Activated CD4-positive, alpha-beta T cell treated with anti-CD3 and anti-CD28 coated beads, Interleukin-10, Interleukin-2, amounts not matched to agents 100 ng/mL and 50 ng/mL, durations not matched to agents 16 hours and 8 hours (primary cell): ENCODE results near the gene CYB5A.

ENCODE experiments used
- DNase-seq: peaks from one replicate; pipeline ENCODE4 v3.0.0-alpha.2; 2020

The CYB5A gene

GRCh38 chr18:74241970-74242369 is 49.8 kb downstream of the CYB5A start:
- no peak for DNase-seq

DNA sequence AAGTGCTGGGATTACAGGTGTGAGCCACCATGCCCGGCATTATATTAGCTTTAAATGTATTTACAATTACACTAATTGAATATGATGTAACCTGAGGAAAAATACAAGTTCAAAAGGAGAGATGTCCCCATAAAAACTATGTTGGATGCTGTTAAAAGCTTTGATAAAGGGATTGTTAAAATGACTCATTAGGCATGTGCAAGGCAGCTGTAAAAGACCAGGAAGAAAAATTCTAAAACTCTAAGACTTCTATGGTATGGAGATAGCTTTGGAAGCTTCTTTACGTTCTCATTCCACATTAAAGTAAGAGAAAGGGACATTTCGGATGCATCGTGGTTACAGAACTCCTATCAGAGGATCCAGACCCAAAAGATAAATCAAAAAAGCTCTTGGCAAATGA is 50.3 kb downstream of the CYB5A start:
- DNase-seq: no peak

- DNase-seq: no peak
Observed at GRCh38 chr18:74239567-74239966, 52.2 kb downstream of the CYB5A start.

DNA sequence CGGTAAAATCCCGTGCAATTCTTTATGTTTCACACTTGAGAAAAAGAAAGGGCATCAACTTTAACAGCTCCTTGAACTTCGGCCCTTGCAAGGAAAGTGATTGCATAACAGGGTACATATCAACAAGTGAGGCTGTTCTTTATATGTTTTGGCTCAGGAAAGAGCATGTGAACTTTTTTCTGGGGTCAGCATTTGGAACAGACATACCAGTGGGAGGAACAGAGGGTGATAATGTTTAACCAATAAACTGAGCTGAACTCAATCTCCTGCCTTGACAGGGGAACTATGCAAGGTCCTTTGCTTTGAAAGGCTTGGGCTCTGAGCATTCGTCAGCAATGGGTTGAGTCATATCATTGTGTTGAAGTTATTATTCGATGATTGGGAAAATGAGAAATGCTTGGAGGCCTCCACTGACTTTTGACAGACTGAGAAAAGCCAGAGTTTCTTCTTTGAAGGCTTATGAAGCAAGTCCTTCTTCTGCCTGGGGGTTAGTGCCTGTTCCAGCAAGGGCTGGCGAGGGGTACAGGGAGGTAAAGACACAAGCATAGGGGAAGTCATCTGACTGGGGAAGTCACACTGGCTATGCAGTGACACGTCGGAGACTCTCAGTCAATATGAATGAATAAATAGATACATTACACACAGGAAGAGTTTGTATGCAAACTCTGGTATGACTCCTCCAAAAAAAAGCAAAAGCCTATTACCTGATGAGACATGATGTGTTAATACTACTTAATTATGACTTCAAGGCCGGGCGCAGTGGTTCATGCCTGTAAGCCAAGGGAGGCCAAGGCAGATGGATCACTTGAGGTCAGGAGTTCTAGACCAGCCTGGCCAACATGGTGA is 57.2 kb downstream of the CYB5A start:
- no peak for DNase-seq

DNA sequence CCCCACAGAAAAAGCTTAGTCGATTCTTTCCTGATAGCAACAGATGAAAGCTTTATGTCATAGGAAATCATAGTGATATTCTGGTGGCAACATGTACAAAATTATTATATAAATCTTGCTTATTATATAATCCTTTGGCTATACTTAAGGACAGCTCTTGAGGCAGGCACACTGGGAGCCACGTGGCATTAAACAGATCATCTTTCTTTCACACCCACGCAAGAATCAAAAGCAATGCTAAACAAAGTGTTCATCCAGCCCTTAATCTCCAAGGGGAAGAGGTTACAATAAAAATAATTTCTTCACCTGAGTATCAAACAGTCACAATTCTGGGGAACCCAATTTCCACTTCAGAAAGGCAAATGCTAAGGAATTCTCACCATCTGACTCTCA is 57.8 kb downstream of the CYB5A start:
- DNase-seq: no peak

GRCh38 chr18:74230922-74231714 is 60.6 kb downstream of the CYB5A start:
- no peak for DNase-seq

GRCh38 chr18:74229891-74230290 is 61.9 kb downstream of the CYB5A start:
- DNase-seq: no peak

- no peak for DNase-seq
Observed at GRCh38 chr18:74229005-74229404, 62.8 kb downstream of the CYB5A start.

DNA sequence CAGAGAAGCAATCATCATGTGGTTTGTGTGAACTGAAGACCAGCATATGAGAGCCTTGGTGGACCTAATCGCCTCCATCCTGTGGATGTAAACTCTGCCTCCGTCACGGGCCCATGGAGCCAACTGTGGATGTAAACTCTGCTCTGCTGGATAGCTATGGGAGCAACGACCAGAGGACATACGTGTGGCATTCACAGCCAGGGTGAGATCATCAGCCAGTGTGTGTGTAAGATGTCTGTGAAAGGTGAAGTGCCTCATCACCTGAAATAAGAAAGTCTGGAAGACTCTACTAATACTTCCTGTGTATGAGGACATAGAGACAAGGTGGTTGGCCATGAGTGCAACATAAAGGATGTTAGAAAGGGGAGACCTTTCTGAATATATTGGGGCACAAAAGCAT is 63.5 kb downstream of the CYB5A start:
- DNase-seq: no peak

DNA sequence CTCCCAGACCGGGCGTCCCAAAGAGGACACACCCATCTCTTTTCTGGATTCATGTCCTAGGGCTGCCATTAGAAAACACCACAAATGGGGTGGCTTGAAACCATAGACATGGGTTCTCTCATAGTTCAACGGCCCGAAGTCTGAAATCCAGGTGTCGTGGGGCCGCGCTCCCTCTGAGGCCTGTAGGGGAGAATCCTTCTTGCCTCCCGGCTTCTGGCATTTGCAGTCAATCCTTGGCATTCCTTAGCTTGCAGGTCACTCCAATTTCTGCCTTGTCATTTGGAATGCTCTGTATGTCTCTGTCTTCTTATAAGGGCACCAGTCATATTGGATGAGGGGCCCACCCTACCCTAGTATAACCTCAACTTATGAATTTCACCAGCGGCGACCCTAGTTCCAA is 65.1 kb downstream of the CYB5A start:
- DNase-seq: no peak

- DNase-seq: no peak
Observed at GRCh38 chr18:74226156-74226555, 65.6 kb downstream of the CYB5A start.

GRCh38 chr18:74225193-74225840 is 66.4 kb downstream of the CYB5A start:
- DNase-seq: no peak

DNA sequence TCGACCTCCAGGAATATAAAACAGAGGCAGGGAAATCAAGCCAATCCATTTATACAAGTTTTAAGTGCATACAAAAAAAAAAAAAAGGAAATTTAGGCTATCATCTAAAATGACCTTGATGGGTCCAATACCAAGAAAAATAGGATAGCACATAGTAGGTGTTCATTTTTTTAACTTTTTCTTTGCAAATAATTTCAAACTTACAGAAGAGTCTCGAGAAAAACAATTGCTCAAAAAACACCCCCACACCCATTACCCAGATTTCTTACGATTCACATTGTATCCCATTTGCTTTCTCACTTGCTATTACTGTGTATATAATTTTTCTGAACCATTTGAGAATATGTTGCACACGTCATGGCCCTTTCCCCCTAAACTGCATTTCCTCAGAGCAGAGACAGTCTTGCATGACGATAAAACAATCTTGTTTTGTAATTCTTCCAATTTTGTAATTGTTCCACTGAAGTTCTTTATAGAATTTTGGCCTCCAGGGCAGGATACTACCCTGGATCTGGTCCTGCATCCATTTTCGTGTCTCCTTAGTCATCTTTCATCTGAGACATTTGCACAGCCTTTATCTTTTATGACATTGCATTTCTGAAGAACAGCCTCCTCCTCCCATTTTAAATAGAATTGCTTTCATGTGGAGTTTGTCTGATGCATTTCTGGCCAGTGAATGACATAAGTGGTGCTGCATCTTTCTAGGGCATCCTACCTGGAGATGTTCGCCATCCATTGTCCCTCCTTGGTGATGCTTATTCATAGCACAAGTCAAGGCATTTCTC is 68.9 kb downstream of the CYB5A start:
- no peak for DNase-seq

GRCh38 chr18:74221081-74221480 is 70.7 kb downstream of the CYB5A start:
- no peak for DNase-seq

- DNase-seq: no peak
Observed at GRCh38 chr18:74219056-74219455, 72.7 kb downstream of the CYB5A start.

GRCh38 chr18:74217476-74218143 is 74.2 kb downstream of the CYB5A start:
- DNase-seq: no peak

- no peak for DNase-seq
Observed at GRCh38 chr18:74216661-74217110, 75.1 kb downstream of the CYB5A start.

DNA sequence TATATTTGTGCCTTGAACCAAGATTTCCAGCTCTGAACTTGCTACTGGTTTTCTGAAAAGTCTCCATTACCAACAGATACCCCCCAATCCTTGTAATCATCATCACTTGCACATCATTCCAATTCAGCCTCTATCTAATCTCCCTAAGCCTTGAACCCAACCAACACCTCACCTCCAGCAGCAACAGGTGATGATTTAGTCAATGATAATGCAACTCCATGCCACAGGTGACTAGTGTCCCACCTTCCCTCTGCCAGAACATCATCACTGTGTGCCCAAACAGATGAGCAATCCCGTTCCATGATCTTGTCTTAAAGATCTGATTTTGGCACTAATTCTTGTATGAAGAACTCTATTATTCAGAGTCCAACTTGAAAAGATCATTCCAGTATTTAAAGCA is 75.9 kb downstream of the CYB5A start:
- DNase-seq: no peak

- DNase-seq: no peak
Observed at GRCh38 chr18:74213429-74213828, 78.3 kb downstream of the CYB5A start.

GRCh38 chr18:74204526-74205152 is 87.1 kb downstream of the CYB5A start:
- no peak for DNase-seq

GRCh38 chr18:74203811-74204210 is 88.0 kb downstream of the CYB5A start:
- DNase-seq: no peak
